ENCODE data around the gene ZFYVE1. TPM values are rescaled to one million over a fixed set of nuclear protein-coding genes. Genes with fewer than 3 reads are reported as not detected.

ZFYVE1 gene
- total RNA-seq, 1 donor from 2014 or later: 50.6 TPM

DNA sequence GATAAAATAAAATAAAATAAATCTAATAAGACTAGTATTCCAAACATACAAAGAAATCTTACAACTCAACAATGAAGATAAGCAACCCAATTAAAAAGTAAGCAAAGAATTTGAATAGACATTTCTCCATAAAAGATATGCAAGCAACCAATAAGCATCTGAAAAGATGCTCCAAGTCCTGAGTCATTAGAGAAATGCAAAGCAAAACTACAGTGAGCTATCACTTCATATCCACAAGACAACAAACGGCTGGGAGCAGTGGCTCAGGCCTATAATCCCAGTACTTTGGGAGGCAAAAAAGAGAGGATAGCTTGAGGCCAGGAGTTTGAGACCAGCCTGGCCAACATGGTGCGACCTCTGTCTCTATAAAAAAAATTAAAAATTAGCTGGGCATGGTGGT, 26.8 kb downstream of the ZFYVE1 start:
- Mint-ChIP-seq H3K9me3 (ENCODE audit: unreplicated experiment) (no peaks in the 10 kb centered on the region), H3K36me3 (ENCODE audit: low read depth, unreplicated experiment) (peaks cover 38% of the 10 kb centered on the region), H3K27ac (ENCODE audit: unreplicated experiment) (no peak overlapping the region), H3K27me3 (ENCODE audit: unreplicated experiment) (peaks cover 3% of the 10 kb centered on the region), H3K4me3 (ENCODE audit: unreplicated experiment) (no peak overlapping the region), H3K4me1 (ENCODE audit: unreplicated experiment) (peaks cover 16% of the 10 kb centered on the region)
- DNase-seq (ENCODE audit: low spot score): no peak
- TF ChIP-seq, protein P1, sequence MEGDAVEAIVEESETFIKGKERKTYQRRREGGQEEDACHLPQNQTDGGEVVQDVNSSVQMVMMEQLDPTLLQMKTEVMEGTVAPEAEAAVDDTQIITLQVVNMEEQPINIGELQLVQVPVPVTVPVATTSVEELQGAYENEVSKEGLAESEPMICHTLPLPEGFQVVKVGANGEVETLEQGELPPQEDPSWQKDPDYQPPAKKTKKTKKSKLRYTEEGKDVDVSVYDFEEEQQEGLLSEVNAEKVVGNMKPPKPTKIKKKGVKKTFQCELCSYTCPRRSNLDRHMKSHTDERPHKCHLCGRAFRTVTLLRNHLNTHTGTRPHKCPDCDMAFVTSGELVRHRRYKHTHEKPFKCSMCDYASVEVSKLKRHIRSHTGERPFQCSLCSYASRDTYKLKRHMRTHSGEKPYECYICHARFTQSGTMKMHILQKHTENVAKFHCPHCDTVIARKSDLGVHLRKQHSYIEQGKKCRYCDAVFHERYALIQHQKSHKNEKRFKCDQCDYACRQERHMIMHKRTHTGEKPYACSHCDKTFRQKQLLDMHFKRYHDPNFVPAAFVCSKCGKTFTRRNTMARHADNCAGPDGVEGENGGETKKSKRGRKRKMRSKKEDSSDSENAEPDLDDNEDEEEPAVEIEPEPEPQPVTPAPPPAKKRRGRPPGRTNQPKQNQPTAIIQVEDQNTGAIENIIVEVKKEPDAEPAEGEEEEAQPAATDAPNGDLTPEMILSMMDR (IDR thresholded peaks at IDR 0.05; ENCODE audit: unreplicated experiment): no peak

DNA sequence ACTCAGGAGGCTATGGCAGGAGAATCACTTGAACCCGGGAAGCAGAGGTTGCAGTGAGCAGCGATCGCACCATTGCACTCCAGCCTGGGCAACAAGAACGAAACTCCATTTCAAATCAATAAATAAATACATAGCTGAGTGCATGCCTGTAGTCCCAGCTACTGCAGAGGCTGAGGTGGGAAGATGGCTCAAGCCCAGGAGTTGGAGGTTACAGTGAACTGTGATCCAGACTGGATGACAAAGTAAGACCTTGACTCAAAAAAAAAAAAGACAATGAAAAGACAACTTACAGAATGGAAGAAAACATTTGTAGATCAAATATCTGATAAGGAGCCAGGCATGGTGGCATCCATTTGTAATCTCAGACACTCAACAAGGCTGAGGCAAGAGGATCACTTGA, 27.6 kb downstream of the ZFYVE1 start:
- no peak for DNase-seq (ENCODE audit: low spot score)
- Mint-ChIP-seq H3K4me1 (ENCODE audit: unreplicated experiment) (peaks cover 16% of the 10 kb centered on the region), H3K4me3 (ENCODE audit: unreplicated experiment) (no peak overlapping the region), H3K27ac (ENCODE audit: unreplicated experiment) (no peak overlapping the region), H3K9me3 (ENCODE audit: unreplicated experiment) (no peaks in the 10 kb centered on the region), H3K27me3 (ENCODE audit: unreplicated experiment) (peaks cover 3% of the 10 kb centered on the region), H3K36me3 (ENCODE audit: low read depth, unreplicated experiment) (peaks cover 41% of the 10 kb centered on the region)
- TF ChIP-seq, protein P1 (IDR thresholded peaks at IDR 0.05; ENCODE audit: unreplicated experiment): no peak

DNA sequence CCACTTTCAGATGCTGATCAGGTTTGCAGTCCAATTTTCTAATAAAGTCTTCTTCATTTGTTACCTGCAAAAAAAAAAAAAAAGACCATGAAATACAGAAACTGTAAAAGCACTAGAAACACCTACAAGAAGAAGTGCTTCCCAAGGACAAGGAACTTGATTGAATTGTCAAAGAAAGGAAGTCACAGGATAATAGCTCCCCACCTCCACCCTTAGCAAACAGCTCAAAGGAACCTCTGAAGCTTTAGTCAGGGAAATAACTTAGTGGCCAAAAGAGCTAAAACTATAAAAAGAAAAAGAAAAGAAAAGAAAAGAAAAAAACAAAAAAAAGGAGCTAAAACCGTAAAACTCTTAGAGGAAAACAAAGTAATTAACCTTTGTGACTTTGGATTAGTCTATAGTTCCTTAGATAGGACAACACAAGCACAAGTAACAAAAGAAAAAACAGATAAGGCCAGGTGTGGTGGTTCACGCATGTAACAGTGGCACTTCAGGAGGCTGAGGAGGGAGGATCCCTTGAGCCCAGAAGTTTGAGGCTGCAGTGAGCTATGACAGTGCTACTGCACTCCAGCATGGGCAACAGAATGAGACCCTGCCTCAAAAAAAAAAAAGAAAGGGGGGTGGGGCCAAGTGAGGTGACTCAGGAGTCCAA, 28.5 kb downstream of the ZFYVE1 start:
- TF ChIP-seq, protein P1 (IDR thresholded peaks at IDR 0.05; ENCODE audit: unreplicated experiment): no peak
- Mint-ChIP-seq H3K27ac (ENCODE audit: unreplicated experiment) (no peak overlapping the region), H3K4me3 (ENCODE audit: unreplicated experiment) (no peak overlapping the region), H3K9me3 (ENCODE audit: unreplicated experiment) (no peaks in the 10 kb centered on the region), H3K36me3 (ENCODE audit: low read depth, unreplicated experiment) (peaks cover 37% of the 10 kb centered on the region), H3K4me1 (ENCODE audit: unreplicated experiment) (peaks cover 16% of the 10 kb centered on the region), H3K27me3 (ENCODE audit: unreplicated experiment) (no peaks in the 10 kb centered on the region)
- no peak for DNase-seq (ENCODE audit: low spot score)

DNA sequence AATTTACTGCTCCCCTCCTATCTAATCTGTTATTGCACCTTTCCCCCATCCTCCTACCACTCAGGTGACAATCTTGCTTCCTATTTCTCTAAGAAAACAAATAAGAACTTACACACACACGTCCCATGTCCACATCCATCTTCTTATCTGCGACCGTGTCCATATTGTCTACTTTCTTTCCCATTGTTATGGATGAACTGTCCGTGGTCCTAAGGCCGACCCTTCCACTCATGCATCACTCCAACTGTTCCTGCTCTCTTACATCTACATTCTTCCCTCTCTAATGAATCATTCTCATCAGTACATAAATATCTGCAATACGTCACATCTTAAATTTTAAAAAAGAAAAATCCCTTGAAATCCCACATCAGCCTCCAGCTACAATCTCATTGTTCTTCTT, 30.0 kb downstream of the ZFYVE1 start:
- Mint-ChIP-seq H3K27ac (ENCODE audit: unreplicated experiment) (no peak overlapping the region), H3K9me3 (ENCODE audit: unreplicated experiment) (no peaks in the 10 kb centered on the region), H3K4me3 (ENCODE audit: unreplicated experiment) (peak overlapping the region; percentile 3), H3K4me1 (ENCODE audit: unreplicated experiment) (peaks cover 16% of the 10 kb centered on the region), H3K36me3 (ENCODE audit: low read depth, unreplicated experiment) (peaks cover 48% of the 10 kb centered on the region), H3K27me3 (ENCODE audit: unreplicated experiment) (no peaks in the 10 kb centered on the region)
- DNase-seq (ENCODE audit: low spot score): no peak
- TF ChIP-seq, protein P1 (IDR thresholded peaks at IDR 0.05; ENCODE audit: unreplicated experiment): no peak

DNA sequence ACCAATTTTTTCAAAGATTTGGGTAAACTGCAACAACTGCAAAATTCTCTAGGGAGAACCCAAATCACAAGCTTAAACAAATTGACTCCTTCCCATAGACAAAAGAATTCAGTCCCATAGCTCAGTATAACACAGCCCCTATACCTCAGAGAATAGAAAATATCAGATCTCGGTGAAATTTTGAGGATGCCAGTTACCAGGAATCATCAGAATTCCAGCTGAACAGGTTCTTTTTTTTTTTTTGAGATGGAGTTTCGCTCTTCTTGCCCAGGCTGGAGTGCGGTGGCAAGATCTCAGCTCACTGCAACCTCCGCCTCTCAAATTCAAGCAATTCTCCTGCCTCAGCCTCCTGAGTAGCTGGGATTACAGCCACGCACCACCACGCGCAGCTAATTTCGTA, 36.7 kb downstream of the ZFYVE1 start:
- no peak for DNase-seq (ENCODE audit: low spot score)
- TF ChIP-seq, protein P1 (IDR thresholded peaks at IDR 0.05; ENCODE audit: unreplicated experiment): no peak
- no peaks in the 10 kb centered on the region for H3K4me1 Mint-ChIP-seq (ENCODE audit: unreplicated experiment)
- H3K27ac Mint-ChIP-seq (ENCODE audit: unreplicated experiment): no peak overlapping the region
- H3K4me3 Mint-ChIP-seq (ENCODE audit: unreplicated experiment): no peak overlapping the region
- peaks cover 37% of the 10 kb centered on the region for H3K36me3 Mint-ChIP-seq (ENCODE audit: low read depth, unreplicated experiment)
- no peaks in the 10 kb centered on the region for H3K27me3 Mint-ChIP-seq (ENCODE audit: unreplicated experiment)
- no peaks in the 10 kb centered on the region for H3K9me3 Mint-ChIP-seq (ENCODE audit: unreplicated experiment)

All from endothelial cell (in vitro differentiated cells).